ENCODE data around the gene GIPR. TPM values are rescaled to one million over a fixed set of nuclear protein-coding genes. Genes with fewer than 3 reads are reported as not detected.

The GIPR gene
- total RNA-seq, 2 donors from 2014 or later: 10.8 to 14.6 TPM

DNA sequence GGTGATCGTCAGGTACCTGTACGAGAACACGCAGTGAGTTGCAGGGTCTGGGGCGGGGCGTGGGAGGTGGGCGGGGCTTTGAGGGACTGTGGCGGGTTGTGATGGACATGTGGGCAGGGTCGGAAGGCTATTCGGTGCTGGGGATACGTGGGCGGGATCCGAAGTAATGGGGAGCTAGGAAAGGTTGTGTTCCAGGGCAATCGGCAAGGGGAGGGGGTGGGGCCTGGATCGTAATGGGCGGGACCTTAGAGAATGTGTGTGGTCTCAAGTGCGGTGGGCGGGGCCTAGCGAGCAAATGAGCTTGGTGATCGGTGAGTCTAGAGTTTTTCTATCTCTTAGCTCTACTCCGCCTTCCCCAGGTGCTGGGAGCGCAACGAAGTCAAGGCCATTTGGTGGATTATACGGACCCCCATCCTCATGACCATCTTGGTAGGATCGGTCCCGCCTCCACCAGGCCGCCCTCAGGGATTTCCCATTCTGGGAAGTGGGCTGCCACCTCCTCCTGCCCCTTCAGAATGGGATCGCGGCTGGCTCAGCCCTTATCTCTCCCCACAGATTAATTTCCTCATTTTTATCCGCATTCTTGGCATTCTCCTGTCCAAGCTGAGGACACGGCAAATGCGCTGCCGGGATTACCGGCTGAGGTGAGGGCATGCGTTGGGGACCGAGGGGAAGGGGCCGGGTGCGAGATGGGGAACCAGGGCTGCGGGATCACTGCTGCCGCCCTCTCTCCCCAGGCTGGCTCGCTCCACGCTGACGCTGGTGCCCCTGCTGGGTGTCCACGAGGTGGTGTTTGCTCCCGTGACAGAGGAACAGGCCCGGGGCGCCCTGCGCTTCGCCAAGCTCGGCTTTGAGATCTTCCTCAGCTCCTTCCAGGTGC, 9.6 kb downstream of the GIPR start:
- no peaks in the 10 kb centered on the region for H3K36me3 ChIP-seq (ENCODE audit: control insufficient read depth, insufficient read depth, low read length)
- peak overlapping the region; percentile 80 for H3K27ac Mint-ChIP-seq

DNA sequence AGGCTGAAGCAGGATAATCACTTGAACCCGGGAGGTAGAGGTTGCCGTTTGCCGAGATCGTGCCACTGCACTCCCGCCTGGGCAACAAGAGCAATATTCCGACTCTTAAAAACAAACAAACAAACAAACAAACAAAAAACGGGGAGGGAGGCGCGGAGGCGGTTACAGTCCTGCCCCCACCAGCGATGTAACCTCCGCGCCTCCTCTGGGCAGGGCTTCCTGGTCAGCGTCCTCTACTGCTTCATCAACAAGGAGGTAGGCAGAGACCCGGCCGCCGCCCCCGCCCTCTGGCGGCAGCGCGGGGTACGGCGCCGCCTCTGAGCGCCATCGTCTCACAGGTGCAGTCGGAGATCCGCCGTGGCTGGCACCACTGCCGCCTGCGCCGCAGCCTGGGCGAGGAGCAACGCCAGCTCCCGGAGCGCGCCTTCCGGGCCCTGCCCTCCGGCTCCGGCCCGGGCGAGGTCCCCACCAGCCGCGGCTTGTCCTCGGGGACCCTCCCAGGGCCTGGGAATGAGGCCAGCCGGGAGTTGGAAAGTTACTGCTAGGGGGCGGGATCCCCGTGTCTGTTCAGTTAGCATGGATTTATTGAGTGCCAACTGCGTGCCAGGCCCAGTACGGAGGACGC, 13.5 kb downstream of the GIPR start:
- H3K36me3 Mint-ChIP-seq (ENCODE audit: low read depth): peaks cover 22% of the 10 kb centered on the region
- H3K9me3 ChIP-seq (ENCODE audit: control insufficient read depth, low read length): no peaks in the 10 kb centered on the region
- H3K4me1 ChIP-seq (ENCODE audit: control insufficient read depth, insufficient read depth, low read length): no peaks in the 10 kb centered on the region
- peaks cover 22% of the 10 kb centered on the region for H3K36me3 ChIP-seq (ENCODE audit: control insufficient read depth, insufficient read depth, low read length)
- no peak overlapping the region for H3K4me3 ChIP-seq (ENCODE audit: low read length)
- no peaks in the 10 kb centered on the region for H3K9me3 Mint-ChIP-seq
- 12 to 20% methylated on average over 28 to 51 of the region's 51 CpGs for WGBS, 2 experiments (ENCODE audit: insufficient coverage in 1 of 2, insufficient read length in 1 of 2)
- no peak overlapping the region for H3K27ac ChIP-seq (ENCODE audit: low read depth, low read length)
- H3K4me3 Mint-ChIP-seq: peak overlapping the region; percentile 39
- peaks cover 31% of the 10 kb centered on the region for H3K27me3 Mint-ChIP-seq (ENCODE audit: insufficient read depth)
- H3K27ac Mint-ChIP-seq: no peak overlapping the region
- no peaks in the 10 kb centered on the region for H3K27me3 ChIP-seq (ENCODE audit: control insufficient read depth, insufficient read depth, low read length, poor library complexity, severe bottlenecking)
- no peak overlapping the region for H3K9ac ChIP-seq (ENCODE audit: extremely low read depth, low read length, poor library complexity, severe bottlenecking)
- H3K4me1 Mint-ChIP-seq: no peaks in the 10 kb centered on the region
- peak; percentile 98 for DNase-seq
- TF ChIP-seq, protein P1, sequence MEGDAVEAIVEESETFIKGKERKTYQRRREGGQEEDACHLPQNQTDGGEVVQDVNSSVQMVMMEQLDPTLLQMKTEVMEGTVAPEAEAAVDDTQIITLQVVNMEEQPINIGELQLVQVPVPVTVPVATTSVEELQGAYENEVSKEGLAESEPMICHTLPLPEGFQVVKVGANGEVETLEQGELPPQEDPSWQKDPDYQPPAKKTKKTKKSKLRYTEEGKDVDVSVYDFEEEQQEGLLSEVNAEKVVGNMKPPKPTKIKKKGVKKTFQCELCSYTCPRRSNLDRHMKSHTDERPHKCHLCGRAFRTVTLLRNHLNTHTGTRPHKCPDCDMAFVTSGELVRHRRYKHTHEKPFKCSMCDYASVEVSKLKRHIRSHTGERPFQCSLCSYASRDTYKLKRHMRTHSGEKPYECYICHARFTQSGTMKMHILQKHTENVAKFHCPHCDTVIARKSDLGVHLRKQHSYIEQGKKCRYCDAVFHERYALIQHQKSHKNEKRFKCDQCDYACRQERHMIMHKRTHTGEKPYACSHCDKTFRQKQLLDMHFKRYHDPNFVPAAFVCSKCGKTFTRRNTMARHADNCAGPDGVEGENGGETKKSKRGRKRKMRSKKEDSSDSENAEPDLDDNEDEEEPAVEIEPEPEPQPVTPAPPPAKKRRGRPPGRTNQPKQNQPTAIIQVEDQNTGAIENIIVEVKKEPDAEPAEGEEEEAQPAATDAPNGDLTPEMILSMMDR (conservative IDR thresholded peaks at IDR 0.05): peak; percentile 100

More for the DNA sequence above, 9.6 kb downstream of the GIPR start:
- WGBS, 2 experiments (ENCODE audit: insufficient coverage in 1 of 2, insufficient read length in 1 of 2): 9 to 11% methylated on average over 31 to 48 of the region's 49 CpGs
- Histone ChIP-seq H3K27me3 (ENCODE audit: control insufficient read depth, insufficient read depth, low read length, poor library complexity, severe bottlenecking) (no peaks in the 10 kb centered on the region), H3K9me3 (ENCODE audit: control insufficient read depth, low read length) (no peaks in the 10 kb centered on the region), H3K9ac (ENCODE audit: extremely low read depth, low read length, poor library complexity, severe bottlenecking) (peak overlapping the region; percentile 42), H3K27ac (ENCODE audit: low read depth, low read length) (no peak overlapping the region), H3K4me1 (ENCODE audit: control insufficient read depth, insufficient read depth, low read length) (no peaks in the 10 kb centered on the region), H3K4me3 (ENCODE audit: low read length) (peak overlapping the region; percentile 79)
- Mint-ChIP-seq H3K4me3 (peak overlapping the region; percentile 62), H3K36me3 (ENCODE audit: low read depth) (no peaks in the 10 kb centered on the region), H3K27me3 (ENCODE audit: insufficient read depth) (peaks cover 55% of the 10 kb centered on the region), H3K4me1 (no peaks in the 10 kb centered on the region), H3K9me3 (no peaks in the 10 kb centered on the region)
- TF ChIP-seq, protein P1 (conservative IDR thresholded peaks at IDR 0.05): peak; percentile 54
- DNase-seq: peak; percentile 100

DNA sequence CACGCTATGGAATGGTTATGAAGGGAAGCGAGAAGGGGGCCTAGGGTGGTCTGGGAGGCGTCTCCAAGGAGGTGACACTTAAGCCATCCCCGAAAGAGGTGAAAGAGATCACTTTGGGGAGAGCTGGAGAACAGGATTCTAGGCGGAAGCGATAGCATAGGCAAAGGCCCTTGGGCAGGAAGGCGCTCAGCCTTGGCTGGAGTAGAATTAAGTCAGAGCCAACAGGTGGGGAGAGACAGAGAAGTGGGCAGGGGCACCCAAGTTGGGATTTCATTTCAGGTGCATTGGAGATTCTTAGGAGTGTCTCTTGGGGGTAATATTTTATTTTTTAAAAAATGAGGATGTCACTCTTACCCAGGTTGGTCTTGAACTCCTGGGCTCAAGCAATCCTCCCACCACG, 14.1 kb downstream of the GIPR start:
- Histone ChIP-seq H3K4me1 (ENCODE audit: control insufficient read depth, insufficient read depth, low read length) (no peaks in the 10 kb centered on the region), H3K9ac (ENCODE audit: extremely low read depth, low read length, poor library complexity, severe bottlenecking) (no peak overlapping the region), H3K9me3 (ENCODE audit: control insufficient read depth, low read length) (no peaks in the 10 kb centered on the region), H3K27me3 (ENCODE audit: control insufficient read depth, insufficient read depth, low read length, poor library complexity, severe bottlenecking) (no peaks in the 10 kb centered on the region), H3K36me3 (ENCODE audit: control insufficient read depth, insufficient read depth, low read length) (peaks cover 26% of the 10 kb centered on the region), H3K4me3 (ENCODE audit: low read length) (no peak overlapping the region), H3K27ac (ENCODE audit: low read depth, low read length) (no peak overlapping the region)
- H3K4me3 Mint-ChIP-seq: peak overlapping the region; percentile 39
- TF ChIP-seq, protein P1 (conservative IDR thresholded peaks at IDR 0.05): no peak
- WGBS, 2 experiments (ENCODE audit: insufficient coverage in 1 of 2, insufficient read length in 1 of 2): 88 to 89% methylated on average over 8 of the region's 8 CpGs
- H3K27me3 Mint-ChIP-seq (ENCODE audit: insufficient read depth): peaks cover 28% of the 10 kb centered on the region
- H3K4me1 Mint-ChIP-seq: no peaks in the 10 kb centered on the region
- H3K36me3 Mint-ChIP-seq (ENCODE audit: low read depth): peaks cover 27% of the 10 kb centered on the region
- no peak for DNase-seq
- H3K9me3 Mint-ChIP-seq: no peaks in the 10 kb centered on the region
- H3K27ac Mint-ChIP-seq: no peak overlapping the region
